Loucy (cell line): ENCODE data around the gene JARID2.

Experiments used
- CTCF ChIP-seq: fragments of 200-600 bp; sonication (generic); conservative IDR thresholded peaks from 2 replicates; pipeline ENCODE4 v1.5.1; 2014; ENCODE audit warnings: mild to moderate bottlenecking, antibody characterized with exemption, low read length
- EZH2phosphoT487 ChIP-seq: fragments of 200-600 bp; IDR thresholded peaks from 2 replicates; pipeline ENCODE4 v1.6.1; 2018; ENCODE audit warnings: antibody characterized with exemption, mild to moderate bottlenecking, moderate library complexity, borderline replicate concordance

DNA sequence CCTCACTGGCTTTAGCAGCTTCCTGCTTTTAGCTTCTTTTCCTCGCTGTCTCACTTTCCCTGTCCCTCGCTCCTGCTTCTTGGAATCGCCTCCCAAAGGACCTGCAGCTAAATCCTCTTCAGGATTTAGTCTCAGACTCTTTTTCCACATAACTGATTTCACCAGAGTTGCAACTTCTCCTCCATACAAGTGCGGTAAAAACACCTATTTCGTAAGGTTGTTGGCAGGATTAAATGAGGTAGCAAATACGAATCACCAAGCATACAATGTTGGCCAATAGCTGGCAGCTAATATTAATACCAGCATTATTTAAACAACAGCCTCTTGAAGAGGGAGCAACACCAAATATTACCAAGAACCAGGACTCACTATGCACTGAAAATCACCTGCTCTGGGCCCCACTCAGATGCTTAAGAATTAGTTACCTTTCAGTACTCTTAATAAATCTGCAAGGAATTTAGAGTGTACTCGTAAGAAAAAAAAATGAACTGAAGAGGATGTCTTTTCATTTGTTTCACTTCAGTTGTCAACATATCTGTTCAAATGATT lies 293.9 kb downstream of the JARID2 start:
- TF ChIP-seq CTCF, result no peak
- TF ChIP-seq EZH2phosphoT487, result no peak
